Esophagus squamous epithelium (tissue), 4 donors: ENCODE data around the gene LIF.

ENCODE experiments used
- POLR2A ChIP-seq, 4 donors: fragments of 450-650 bp; IDR thresholded peaks; one replicate each; pipeline ENCODE4 v1.6.1; 2017; ENCODE audit warnings: antibody characterized with exemption in 4 of 4, mild to moderate bottlenecking in 4 of 4, moderate library complexity in 3 of 4
- TF ChIP-seq, protein P1 (sequence below), 6 experiments: fragments of 450-650 bp in 4 of 6; fragments of 200-600 bp in 2 of 6; sonication (generic) in 2 of 6; IDR thresholded peaks; one replicate each; pipeline ENCODE4 v1.5.1; 2016 to 2019; ENCODE audit warnings: antibody characterized with exemption in 6 of 6, mild to moderate bottlenecking in 4 of 6, moderate library complexity in 4 of 6

DNA sequence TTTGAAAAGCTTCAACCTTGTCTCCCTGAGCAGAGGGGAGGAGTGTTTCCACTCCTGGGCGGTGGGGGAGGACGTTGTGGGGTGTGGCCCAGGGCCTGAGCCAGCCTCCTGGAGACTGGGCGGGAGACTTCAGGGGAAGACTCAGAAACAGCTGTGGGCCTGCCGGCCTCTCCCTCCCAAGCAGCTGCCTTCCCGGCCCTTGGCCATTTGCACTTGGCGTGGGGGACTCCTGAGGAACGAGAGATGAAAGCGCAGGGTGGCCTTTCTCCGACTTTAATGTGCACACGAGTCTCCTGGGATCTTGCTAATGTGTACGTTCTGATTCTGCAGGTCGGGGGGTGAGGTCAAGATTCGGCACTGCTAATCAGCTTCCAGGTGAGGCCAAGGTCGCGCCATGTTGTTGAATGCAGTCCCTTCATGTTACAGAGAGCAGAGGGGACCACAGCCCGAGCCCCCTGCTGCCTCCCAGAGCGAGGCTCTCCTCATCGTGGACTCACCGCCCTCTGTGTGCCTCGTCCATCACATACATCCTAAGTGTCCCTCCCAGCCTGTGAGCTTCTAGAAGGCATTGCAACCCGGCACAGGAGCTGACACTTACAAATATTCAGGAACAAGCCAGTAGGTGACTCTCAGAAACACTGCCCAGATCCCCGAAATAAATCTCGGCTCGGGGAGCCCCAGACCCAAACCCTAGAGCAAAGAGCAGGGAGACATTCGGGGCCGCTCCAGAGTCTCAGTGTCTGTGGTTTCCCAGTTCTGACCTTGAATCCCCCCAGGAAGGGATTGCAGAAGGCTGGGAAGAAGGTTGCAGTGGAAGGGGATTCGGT lies 7.7 kb downstream of the LIF start:
- TF ChIP-seq, protein P1, sequence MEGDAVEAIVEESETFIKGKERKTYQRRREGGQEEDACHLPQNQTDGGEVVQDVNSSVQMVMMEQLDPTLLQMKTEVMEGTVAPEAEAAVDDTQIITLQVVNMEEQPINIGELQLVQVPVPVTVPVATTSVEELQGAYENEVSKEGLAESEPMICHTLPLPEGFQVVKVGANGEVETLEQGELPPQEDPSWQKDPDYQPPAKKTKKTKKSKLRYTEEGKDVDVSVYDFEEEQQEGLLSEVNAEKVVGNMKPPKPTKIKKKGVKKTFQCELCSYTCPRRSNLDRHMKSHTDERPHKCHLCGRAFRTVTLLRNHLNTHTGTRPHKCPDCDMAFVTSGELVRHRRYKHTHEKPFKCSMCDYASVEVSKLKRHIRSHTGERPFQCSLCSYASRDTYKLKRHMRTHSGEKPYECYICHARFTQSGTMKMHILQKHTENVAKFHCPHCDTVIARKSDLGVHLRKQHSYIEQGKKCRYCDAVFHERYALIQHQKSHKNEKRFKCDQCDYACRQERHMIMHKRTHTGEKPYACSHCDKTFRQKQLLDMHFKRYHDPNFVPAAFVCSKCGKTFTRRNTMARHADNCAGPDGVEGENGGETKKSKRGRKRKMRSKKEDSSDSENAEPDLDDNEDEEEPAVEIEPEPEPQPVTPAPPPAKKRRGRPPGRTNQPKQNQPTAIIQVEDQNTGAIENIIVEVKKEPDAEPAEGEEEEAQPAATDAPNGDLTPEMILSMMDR (IDR thresholded peaks at IDR 0.05), result no peak
- TF ChIP-seq POLR2A (IDR thresholded peaks at IDR 0.05), result no peak
